Measurements from ENCODE around the gene TMEM44. TPM values are rescaled to one million over a fixed set of nuclear protein-coding genes. Genes with fewer than 3 reads are reported as not detected.
A peak's percentile ranks its signal among the peaks of the same experiment; 100 is the strongest.

Gene TMEM44
- total and polyA plus RNA-seq, 2 of the 4 experiments (the other 2 are of a cell fraction): 9.7 to 24.2 TPM

GRCh38 chr3:194577986-194578905 is 55.0 kb downstream of the TMEM44 start (continued):
- TF ChIP-seq ELK1 (IDR thresholded peaks at IDR 0.05; ENCODE audit: borderline replicate concordance, low read depth, low read length) (no peak), CEBPB (IDR thresholded peaks at IDR 0.05; ENCODE audit: low read depth, low read length) (0 out of 2 replicates have a peak, but pooled peaks have one; percentile 13), RAD21 (IDR thresholded peaks at IDR 0.05; ENCODE audit: low read length) (no peak)
